ENCODE results near the gene THEM4.

Gene THEM4

GRCh38 chr1:151936653-151937052 lies 27.3 kb upstream of the THEM4 start:
- Mint-ChIP-seq H3K36me3 (ENCODE audit: low read depth) (no peaks in the 10 kb centered on the region), H3K27ac (peak overlapping the region; percentile 42 to 75 (median 47)), H3K4me1 (peaks cover 20% of the 10 kb centered on the region), H3K9me3 (no peaks in the 10 kb centered on the region), H3K27me3 (ENCODE audit: low read depth) (peaks cover 16% of the 10 kb centered on the region), H3K4me3 (peak overlapping the region in 2 of 3 experiments; percentile 1 to 2)
- TF ChIP-seq, protein P1, sequence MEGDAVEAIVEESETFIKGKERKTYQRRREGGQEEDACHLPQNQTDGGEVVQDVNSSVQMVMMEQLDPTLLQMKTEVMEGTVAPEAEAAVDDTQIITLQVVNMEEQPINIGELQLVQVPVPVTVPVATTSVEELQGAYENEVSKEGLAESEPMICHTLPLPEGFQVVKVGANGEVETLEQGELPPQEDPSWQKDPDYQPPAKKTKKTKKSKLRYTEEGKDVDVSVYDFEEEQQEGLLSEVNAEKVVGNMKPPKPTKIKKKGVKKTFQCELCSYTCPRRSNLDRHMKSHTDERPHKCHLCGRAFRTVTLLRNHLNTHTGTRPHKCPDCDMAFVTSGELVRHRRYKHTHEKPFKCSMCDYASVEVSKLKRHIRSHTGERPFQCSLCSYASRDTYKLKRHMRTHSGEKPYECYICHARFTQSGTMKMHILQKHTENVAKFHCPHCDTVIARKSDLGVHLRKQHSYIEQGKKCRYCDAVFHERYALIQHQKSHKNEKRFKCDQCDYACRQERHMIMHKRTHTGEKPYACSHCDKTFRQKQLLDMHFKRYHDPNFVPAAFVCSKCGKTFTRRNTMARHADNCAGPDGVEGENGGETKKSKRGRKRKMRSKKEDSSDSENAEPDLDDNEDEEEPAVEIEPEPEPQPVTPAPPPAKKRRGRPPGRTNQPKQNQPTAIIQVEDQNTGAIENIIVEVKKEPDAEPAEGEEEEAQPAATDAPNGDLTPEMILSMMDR (IDR thresholded peaks at IDR 0.05; ENCODE audit: unreplicated experiment in 3 of 3) = no peak

GRCh38 chr1:151935894-151936602 lies 26.7 kb upstream of the THEM4 start:
- Mint-ChIP-seq H3K27me3 (ENCODE audit: low read depth) (peaks cover 17% of the 10 kb centered on the region), H3K4me3 (peak overlapping the region in 2 of 3 experiments; percentile 1 to 2), H3K36me3 (ENCODE audit: low read depth) (no peaks in the 10 kb centered on the region), H3K4me1 (peaks cover 15% of the 10 kb centered on the region), H3K9me3 (no peaks in the 10 kb centered on the region), H3K27ac (peak overlapping the region; percentile 42 to 75 (median 47))
- TF ChIP-seq, protein P1 (IDR thresholded peaks at IDR 0.05; ENCODE audit: unreplicated experiment in 3 of 3) = no peak

- TF ChIP-seq, protein P1 (IDR thresholded peaks at IDR 0.05; ENCODE audit: unreplicated experiment in 3 of 3) = no peak
- Mint-ChIP-seq H3K27me3 (ENCODE audit: low read depth) (peaks cover 20% of the 10 kb centered on the region), H3K4me3 (peak overlapping the region in 1 of 3 experiments; percentile 23), H3K9me3 (peaks cover 4% of the 10 kb centered on the region), H3K4me1 (peaks cover 15% of the 10 kb centered on the region), H3K27ac (peak overlapping the region; percentile 47 to 91 (median 75)), H3K36me3 (ENCODE audit: low read depth) (no peaks in the 10 kb centered on the region)
These were observed 25.8 kb upstream of the THEM4 start for GRCh38 chr1:151935154-151935553.

- H3K27me3 Mint-ChIP-seq (ENCODE audit: low read depth) = peaks cover 20% of the 10 kb centered on the region
- H3K36me3 Mint-ChIP-seq (ENCODE audit: low read depth) = no peaks in the 10 kb centered on the region
- TF ChIP-seq, protein P1 (IDR thresholded peaks at IDR 0.05; ENCODE audit: unreplicated experiment in 3 of 3) = peak; percentile 89 to 92 (median 90)
- no peak overlapping the region for H3K4me3 Mint-ChIP-seq
- peaks cover 4% of the 10 kb centered on the region for H3K9me3 Mint-ChIP-seq
- H3K27ac Mint-ChIP-seq = peak overlapping the region in 1 of 3 experiments; percentile 10
- H3K4me1 Mint-ChIP-seq = peaks cover 18% of the 10 kb centered on the region
These were observed 24.8 kb upstream of the THEM4 start for GRCh38 chr1:151934048-151934493.

GRCh38 chr1:151924691-151925587 lies 15.6 kb upstream of the THEM4 start:
- Mint-ChIP-seq H3K4me3 (no peak overlapping the region), H3K36me3 (ENCODE audit: low read depth) (no peaks in the 10 kb centered on the region), H3K27ac (peak overlapping the region in 1 of 3 experiments; percentile 26), H3K9me3 (no peaks in the 10 kb centered on the region), H3K4me1 (peaks cover 5% of the 10 kb centered on the region), H3K27me3 (ENCODE audit: low read depth) (no peaks in the 10 kb centered on the region)
- TF ChIP-seq, protein P1 (IDR thresholded peaks at IDR 0.05; ENCODE audit: unreplicated experiment in 3 of 3) = no peak

Measured in nephron (organoid).